Activated gamma-delta T cell (primary cell): ENCODE results near the gene RERE.
A peak's percentile ranks its signal among the peaks of the same experiment; 100 is the strongest.

Experiments
- DNase-seq: peaks from one replicate; lab custom pipeline; 2025; lab: John Stamatoyannopoulos, UW
- total RNA-seq, 2 donors: gene quantifications; one replicate each; lab custom pipeline; 2026; lab: John Stamatoyannopoulos, UW

Gene RERE
- total RNA-seq = 24.8 to 30.8 reads per million in 2 donors

DNA sequence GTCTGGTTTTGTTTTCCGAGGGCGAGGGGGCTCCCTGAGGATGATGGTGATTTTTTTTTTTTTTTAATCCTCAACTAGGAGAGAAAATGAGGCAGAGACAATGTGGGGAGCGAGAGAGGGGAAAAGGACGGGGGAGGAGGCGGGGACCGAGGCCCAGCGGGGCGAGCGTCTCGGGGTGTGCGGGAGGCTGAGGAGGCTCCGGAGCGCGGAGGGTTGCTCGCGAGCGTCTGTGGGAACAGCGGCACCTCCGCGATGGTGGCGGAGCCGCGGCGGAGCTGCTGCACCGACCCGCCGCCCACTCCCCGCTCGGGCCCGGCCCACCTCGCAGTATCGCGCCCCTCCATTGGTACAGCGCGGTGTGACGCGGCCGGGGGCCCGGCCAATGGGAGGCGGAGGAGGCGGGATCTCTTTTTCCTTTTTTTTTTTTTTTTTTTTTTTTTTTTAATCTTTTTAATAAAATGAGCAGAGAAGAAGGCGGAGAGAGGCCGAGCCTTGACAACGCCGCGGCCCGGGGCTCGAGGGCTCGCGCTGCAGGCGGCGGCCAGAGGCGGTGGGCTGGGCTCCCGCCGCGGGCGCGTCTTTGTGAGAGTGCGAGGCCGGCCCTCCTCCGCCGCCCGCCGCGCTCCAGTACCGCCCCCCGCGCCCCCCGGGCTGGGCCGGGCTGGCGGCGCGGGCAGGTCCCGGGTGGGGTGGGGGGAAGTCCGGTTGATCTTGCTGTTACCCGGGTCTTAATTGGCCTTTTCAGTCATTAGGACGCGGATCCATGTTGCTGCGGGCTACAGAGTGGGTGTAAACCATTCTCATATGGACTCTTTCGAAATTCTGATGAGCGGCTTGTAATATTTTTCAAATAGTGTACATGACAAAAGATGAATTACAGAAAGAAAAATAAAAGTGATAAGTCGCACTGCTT is at the start of gene RERE:
TSS of gene RERE (minus strand) at position 229 of the 913 bp plus-strand sequence.
- DNase-seq = peak; percentile 95

- no peak for DNase-seq
Observed at GRCh38 chr1:8866792-8867415, 49.5 kb upstream of the RERE start.

DNA sequence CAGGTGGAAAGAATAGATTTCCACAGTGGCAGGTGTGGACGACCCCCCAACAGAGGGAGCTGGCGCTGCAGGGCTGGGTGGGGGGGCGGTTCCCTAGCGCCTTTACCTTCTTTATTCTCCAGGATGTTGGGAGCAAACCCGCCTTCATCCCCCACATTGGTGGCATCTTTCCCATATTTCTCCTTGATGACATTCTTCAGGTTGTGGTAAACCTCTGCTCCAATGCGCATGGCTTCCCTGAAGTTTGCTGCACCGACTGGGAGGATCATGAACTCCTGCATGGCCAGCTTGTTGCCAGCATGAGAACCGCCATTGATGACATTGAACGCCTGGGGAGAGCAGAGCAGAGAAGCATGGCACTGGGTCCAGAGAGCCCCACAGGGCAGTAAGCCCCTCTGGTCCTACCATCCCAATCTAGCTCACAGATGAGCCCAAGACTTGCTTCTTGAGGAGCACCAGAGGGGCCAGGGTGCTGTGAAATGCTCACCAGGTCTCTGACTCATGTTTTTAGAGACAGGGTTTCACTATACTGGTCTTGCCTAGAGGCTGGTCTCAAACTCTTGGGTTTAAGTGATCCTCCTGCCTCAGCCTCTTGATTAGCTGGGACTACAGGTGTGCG is 48.8 kb upstream of the RERE start:
- DNase-seq = no peak

DNA sequence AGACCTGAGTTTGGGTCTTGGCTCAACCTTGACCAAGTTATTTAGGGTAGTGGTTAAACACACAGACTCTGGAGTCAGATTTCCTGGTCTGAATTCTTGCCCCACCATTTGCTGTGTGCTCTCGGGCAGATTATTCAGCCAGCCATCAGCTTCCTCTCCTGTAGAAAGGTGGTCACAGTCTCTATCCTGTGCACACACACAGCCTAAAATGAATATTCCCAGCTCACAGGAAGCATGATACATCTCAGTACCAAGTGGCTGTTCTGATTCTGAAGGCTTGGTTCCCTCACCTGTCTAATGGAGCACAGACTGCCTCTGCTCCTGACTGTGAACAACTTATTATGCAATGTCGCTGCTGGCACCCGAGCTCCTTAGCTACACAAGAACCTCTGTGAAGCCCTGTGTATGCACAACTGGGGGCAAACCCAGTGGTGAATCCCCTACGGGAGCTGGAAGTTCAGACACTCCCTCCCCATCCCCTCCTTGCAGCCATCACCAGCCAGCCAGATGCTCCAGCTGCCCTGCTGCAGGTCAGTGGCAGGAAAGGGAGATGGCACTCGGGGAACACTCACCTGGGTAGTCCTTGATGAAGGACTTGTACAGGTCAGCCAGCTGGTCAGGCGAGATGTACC is 47.4 kb upstream of the RERE start:
- DNase-seq = no peak

DNA sequence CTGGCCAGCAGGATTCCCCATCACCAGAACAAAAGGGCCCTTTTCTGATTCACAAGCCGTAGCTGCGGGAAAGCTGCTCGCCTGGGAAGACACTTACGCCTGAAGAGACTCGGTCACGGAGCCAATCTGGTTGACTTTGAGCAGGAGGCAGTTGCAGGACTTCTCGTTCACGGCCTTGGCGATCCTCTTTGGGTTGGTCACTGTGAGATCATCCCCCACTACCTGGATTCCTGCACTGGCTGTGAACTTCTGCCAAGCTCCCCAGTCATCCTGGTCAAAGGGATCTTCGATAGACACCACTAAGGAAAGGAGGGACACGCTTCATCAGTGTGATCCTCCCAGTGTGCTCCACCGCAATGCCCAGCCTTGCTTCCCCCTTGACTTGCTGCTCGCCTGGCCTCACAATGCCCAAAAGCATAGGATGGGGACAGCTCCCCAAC is 46.4 kb upstream of the RERE start:
- no peak for DNase-seq

GRCh38 chr1:8863138-8863537 is 45.7 kb upstream of the RERE start:
- DNase-seq = no peak

GRCh38 chr1:8862528-8862927 is 45.1 kb upstream of the RERE start:
- DNase-seq = no peak

DNA sequence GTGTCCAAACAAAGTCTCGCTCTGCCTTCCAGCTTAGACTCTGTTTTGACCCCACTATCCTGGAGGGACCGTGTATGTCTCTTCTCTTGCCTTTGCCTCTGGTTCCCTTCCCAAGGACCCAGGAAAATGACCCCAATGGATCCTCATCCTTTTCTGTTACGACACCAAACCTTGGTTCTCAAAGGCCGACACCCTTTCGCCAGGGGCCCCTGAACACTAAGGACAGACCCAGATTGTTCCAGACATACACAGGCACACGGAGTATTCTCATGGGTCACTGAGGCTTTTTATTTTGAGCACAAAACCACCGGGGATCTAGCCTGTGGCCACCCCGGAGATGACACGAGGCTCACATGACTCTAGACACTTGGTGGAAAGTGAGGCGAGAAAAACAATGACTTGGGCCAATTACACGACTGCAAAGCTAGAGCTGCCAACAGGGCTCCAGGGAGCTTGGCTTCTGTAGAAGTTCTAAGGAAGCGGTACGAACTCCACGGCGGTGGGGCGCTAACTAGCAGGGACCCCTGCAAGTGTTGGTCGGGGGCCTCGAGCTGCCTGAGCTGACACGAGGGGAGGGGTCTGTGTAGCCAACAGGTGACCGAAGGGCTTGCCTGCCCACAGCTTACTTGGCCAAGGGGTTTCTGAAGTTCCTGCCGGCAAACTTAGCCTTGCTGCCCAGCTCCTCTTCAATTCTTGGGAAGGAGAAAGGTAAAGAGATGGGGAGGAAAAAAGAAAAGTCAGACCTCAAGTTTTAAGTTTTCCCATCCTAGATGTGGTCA is 43.5 kb upstream of the RERE start:
- DNase-seq = no peak

GRCh38 chr1:8858888-8859706 is 41.7 kb upstream of the RERE start:
- DNase-seq = no peak

DNA sequence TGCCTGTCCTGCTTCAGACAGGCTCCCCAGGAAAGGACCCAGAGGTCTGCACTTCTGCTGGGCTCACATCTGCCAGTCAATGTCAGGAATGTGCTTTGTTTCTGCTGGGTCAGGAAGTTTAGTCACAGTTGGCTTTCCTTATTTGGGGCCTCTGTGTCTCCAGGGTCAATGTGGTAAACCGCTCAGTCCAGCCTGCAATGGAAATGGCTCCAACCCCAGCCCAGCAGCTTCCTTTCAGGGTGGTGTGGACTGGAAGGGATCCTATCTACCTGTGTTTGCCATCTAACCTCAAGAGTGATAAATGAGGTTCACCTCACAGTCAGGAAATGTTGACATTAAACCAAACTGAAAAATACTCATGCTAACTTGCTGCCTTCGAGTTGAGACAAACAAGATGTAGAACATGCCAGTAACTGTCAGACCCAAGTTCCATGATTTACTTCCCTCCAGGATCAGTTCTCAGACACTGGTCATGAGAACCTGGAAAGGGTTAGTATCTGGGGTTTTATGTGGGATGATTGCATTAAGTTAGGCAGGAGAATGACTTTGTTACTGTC is 40.8 kb upstream of the RERE start:
- DNase-seq = no peak

- no peak for DNase-seq
Observed at GRCh38 chr1:8856689-8857412, 39.4 kb upstream of the RERE start.

- no peak for DNase-seq
Observed at GRCh38 chr1:8854240-8854639, 36.8 kb upstream of the RERE start.

DNA sequence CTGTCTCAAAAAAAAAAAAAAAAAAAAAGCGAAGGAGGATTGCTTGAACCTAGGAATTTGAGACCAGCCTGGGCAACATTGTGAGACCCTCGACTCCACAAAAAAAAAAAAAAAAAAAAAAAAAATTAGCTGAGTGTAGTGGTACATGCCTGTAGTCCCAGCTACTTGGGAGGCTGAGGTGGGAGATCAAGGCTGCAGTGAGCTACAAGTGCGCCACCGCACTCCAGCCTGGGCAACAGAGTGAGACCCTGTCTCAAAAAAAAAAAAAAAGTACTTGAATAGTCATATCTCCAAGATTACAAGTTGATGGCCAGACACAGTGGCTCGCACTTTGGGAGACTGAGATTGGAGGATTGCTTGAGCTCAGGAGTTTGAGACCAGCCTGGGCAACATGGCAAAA is 33.6 kb upstream of the RERE start:
- no peak for DNase-seq

- peak; percentile 36 for DNase-seq
Observed at GRCh38 chr1:8848663-8849386, 31.4 kb upstream of the RERE start.

DNA sequence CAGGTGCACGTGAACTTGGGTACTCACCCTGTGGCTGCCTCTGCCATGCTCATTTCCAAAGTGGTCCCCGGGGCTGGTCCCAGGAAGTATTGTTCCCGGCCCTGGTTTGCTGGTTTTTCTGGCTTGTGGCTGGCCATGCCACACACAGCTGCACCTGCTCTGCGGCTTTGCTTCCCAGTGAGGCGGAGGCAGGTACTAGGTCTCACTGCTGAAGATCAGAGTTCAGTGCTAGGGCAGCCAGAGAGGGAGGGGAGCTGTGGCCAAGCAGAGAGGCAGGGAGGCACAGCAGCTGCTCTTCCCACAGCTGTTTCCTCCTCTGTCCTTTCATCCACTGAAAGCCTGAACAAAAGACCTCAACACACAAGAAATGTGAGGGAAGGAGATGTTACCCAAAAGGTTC is 30.6 kb upstream of the RERE start:
- no peak for DNase-seq

- DNase-seq = no peak
Observed at GRCh38 chr1:8846263-8846662, 28.8 kb upstream of the RERE start.

DNA sequence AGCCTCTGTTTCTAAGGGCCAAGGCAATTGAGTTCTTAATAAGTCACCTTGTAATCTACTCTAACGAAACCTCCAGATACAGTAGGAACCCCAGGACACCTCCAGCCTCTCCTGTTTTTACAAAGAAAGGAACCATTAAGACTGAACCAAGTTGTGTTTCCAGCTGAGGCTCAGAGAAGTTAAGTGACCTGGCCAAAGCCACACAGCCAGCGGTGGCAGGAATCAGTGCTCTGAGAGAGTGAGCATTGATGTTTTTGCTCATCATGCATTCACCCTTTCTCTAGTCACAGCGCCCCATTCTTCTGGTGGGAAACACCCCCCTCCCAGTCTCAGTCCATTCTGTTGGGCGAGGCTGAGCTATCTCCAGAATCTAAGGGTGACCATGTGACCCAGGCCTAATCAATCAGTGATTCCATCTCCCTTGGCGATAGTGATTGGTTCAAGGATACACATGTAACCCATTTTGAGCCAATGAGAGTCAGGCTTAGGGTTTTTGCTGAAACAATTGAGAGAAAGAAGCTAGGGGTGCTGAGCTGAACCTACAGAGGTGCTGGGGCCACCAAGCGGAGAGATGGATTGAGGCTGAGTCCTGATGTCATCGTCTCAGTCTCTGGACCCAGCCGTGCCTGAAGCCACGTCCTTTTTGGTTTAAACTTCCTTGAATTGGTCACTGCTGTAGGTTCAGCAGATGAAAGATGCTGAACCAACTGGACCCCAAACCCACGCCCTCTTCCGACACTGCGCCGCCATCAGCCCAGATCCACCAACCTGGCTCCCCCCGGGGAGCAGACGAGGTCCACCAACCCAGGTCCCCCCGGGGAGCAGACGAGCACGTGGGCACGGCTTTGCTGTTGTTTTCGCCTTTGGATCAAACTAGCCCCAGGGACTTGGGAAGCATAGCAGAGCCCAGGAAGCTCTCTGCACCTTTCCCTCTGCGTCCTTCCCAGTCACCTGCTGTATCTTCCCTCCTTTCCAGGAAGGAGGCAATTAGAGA is 28.0 kb upstream of the RERE start:
- DNase-seq = no peak
